Activated T-helper 1 cell treated with anti-CD3 and anti-CD28 coated beads, Interleukin-2, amount 50 U/mL, for 16 hours (primary cell): Measurements from ENCODE around the gene GALNT11.
"Not testable (repeated sequence)": the region's sequence is repeated elsewhere in the genome, so short reads cannot be mapped to it uniquely, and the experiment has no call there.

Experiments
- DNase-seq, 2 donors: peaks; one replicate each; pipeline ENCODE4 v3.0.0-alpha.2; 2020; ENCODE audit warnings: low read depth in 1 of 2, low spot score in 1 of 2

The GALNT11 gene

GRCh38 chr7:152074673-152075072 is 49.2 kb downstream of the GALNT11 start:
- no peak for DNase-seq

DNA sequence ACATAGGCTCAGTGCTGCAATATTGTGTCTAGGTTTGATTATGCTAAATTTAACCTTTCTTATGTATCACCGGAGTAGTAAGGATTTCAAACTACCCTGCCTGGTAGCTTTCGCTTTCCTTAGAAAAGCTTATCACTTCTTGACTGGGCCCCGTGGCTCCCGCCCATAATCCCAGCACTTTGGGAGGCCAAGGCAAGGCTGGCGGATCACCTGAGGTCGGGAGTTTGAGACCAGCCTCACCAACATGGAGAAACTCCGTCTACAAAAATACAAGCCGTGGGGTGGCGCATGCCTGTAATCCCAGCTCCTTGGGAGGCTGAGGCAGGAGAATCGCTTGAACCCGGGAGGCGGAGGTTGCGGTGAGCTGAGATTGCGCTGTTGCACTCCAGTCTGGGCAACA is 49.9 kb downstream of the GALNT11 start:
- DNase-seq, result not testable (repeated sequence)

GRCh38 chr7:152076324-152076821 is 50.9 kb downstream of the GALNT11 start:
- DNase-seq, result no peak

GRCh38 chr7:152076940-152077933 is 51.8 kb downstream of the GALNT11 start:
- no peak for DNase-seq

DNA sequence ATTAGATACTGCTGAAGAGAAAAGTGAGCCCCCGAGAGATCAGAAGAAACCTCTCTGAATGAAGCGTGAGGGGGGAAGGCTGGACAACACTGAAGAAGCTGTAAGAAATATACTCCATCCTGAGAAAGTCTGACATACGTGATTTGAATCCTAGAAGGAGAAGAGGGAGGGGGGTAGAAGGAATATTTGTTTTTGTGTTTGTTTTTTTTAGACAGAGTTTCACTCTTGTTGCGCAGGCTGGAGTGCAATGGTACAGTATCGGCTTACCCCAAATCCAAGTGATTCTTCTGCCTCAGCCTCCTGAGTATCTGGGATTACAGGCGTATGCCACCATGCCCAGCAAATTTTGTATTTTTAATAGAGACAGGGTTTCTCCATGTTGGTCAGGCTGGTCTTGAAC is 52.6 kb downstream of the GALNT11 start:
- DNase-seq, result no peak

- no peak for DNase-seq
Measured at GRCh38 chr7:152078786-152079185, 53.3 kb downstream of the GALNT11 start.

GRCh38 chr7:152081088-152081487 is 55.6 kb downstream of the GALNT11 start:
- no peak for DNase-seq

DNA sequence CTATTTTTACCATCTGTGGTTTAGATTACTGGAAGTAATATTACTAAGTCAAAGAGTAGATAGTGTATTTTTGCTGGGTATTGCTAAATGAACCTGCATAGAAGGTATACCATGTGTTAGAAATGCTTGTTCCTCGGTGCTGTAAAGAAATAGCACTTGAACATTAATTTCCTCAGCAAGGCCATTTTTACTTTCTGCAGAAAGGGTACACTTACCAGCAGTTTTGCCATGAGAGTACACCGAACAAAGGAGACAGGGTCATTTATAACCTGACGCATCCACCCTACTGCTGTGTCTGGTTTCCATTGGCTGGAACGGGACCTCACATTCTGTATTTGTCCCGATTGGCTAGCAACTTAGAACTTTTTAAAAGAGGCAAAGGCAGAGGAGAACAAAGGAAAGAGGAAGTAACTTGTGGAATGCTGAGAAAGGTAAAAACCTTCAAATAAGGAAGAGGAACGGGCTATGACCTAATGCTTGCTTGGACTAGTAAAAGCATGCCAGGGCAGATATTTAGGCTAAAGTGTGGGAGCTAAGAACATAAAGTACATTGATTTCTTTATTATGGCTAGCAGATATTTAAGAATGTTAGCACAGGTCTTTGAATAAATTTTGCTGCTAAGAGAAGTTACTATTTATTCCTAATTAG is 56.7 kb downstream of the GALNT11 start:
- not testable (repeated sequence) for DNase-seq

DNA sequence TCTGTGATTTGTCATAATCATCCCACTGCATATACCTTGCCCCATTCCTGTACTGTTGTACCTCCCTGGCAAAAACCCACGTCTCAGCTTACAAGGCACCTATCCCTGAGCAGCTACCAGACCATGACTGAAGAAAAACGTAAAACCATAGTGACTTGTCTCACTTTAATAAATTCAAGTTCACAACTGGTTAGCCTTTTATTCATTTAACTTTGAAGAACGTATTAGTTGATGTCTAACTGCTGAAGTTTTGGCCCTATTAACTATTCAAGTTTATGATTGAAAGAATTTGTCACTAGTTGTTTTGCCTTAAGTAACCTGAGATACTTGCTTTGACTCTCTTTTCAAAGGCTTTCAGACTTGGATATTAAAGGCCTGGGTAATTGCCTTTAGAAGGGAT is 59.7 kb downstream of the GALNT11 start:
- DNase-seq, result no peak

GRCh38 chr7:152086513-152086912 is 61.0 kb downstream of the GALNT11 start:
- DNase-seq, result no peak

GRCh38 chr7:152089183-152089582 is 63.7 kb downstream of the GALNT11 start:
- DNase-seq, result no peak

- DNase-seq, result no peak
Measured at GRCh38 chr7:152090747-152091146, 65.3 kb downstream of the GALNT11 start.

DNA sequence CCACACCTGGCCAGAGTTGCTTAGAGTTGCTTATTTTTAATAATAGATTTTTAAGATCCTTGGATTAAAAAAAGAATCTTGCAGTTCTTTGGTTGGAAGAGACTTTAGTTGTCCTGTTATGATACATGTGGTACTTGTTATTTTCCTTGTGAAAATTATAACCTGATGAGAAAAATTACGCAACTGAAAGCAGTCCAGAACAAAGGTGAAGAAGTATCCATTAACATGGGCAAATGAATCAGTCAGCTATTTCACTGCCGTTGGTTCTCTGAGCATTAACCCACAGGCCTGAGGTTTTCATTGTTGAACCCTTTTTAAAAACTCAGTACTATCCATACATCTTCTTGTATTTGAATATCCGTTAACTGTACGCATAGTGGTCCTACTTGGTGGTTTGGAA is 68.2 kb downstream of the GALNT11 start:
- no peak for DNase-seq

- no peak for DNase-seq
Measured at GRCh38 chr7:152095771-152096170, 70.3 kb downstream of the GALNT11 start.

- no peak for DNase-seq
Measured at GRCh38 chr7:152097330-152097729, 71.9 kb downstream of the GALNT11 start.

GRCh38 chr7:152103066-152103465 is 77.6 kb downstream of the GALNT11 start:
- DNase-seq, result no peak

DNA sequence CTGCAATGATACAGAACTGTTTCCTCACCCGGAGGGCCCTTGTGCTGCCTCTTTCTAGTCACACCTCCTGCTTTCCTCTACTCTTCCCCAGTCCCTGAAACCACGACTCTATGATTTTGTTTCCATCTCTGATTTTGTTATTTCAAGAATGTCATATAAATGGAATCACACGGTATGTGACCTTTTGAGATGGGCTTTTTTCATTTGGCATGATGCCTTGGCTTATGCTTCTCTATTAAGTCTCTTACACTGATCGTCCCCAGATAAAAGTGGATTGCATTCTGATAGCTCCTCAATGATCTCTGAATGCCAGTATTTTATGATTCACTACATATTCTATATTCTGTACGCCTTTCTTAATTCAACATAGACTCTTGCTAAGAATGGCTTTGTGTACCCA is 78.2 kb downstream of the GALNT11 start:
- DNase-seq, result no peak

DNA sequence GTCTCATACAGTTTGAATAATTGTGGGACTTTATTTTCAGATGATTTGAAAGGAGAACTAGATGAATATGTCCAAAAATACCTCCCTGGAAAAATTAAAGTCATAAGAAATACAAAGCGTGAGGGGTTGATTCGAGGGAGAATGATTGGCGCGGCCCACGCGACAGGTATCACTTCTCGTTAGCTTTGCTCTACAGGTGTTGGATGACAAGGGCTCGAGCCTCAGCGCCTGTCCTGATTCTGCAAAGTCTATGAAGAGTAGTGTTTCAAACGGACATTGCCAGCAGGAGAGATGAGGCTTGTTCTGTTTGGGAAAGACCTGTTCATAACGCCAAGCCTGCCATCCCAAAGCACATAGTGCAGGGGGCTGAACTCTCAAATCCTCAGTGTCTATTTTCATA is 79.7 kb downstream of the GALNT11 start:
- no peak for DNase-seq

- DNase-seq, result no peak
Measured at GRCh38 chr7:152106990-152107389, 81.5 kb downstream of the GALNT11 start.

DNA sequence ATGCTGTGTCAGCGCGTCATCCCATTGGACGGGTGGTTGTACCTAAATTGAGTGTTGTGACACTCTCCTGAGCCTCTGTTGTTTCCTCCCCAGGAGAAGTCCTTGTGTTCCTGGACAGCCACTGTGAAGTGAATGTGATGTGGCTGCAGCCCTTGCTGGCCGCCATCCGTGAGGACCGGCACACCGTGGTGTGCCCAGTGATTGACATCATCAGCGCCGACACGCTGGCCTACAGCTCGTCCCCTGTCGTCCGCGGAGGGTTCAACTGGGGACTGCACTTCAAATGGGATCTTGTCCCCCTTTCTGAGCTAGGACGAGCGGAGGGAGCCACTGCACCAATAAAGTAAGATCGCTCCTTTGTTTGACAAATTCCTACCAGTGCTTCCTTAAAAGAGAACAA is 82.5 kb downstream of the GALNT11 start:
- DNase-seq, result no peak

DNA sequence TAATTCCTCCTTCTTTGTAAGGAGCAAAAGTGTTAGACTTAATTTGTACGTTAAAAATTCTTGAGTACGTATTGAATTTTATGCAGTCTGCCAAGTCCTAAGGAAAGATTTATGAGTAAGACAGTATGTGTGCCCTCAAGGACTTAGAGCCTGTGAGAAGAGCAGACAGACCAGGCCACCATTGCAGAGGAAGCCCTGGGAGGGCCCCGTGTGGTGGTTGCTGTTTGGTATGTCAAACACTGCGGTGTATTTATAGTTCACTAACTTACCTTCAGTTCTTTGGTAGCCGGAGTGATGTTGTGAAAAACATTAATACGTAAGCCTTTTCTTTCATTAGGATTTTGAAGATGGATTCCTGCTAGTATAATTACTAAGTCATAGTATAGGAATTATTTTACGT is 82.9 kb downstream of the GALNT11 start:
- DNase-seq, result no peak

DNA sequence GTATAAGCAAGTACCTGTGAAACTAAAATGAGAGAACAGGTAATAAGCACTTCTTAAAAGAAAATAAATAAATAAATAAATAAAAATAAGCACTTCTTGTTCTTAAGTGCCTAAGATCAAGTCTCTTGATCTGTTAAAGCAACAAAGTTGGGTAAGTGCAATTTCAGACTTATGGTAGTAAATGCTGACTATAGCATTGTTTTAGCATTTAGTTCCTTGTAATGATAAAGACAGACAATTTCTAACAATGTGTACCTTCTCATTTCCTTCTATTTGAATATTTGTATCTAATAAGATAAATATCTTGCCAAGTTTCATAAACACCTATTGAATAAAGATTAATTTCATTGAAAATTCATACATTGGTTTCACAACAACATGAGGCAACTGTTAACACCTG is 87.4 kb downstream of the GALNT11 start:
- DNase-seq, result no peak
